Measurements from ENCODE around the gene ARHGEF10L. TPM values are rescaled to one million over a fixed set of nuclear protein-coding genes. Genes with fewer than 3 reads are reported as not detected.

Gene ARHGEF10L
- total RNA-seq, 2 experiments from 2014 or later = not detected

GRCh38 chr1:17588048-17588871, 48.8 kb downstream of the ARHGEF10L start:
- Mint-ChIP-seq H3K9me3 (no peaks in the 10 kb centered on the region), H3K27ac (no peak overlapping the region), H3K4me1 (ENCODE audit: low read depth) (no peaks in the 10 kb centered on the region), H3K27me3 (no peaks in the 10 kb centered on the region), H3K4me3 (no peak overlapping the region), H3K36me3 (ENCODE audit: low read depth) (no peaks in the 10 kb centered on the region)
- ATAC-seq = no peak
- ChIA-PET CTCF (no interaction called here), POLR2A (no interaction called here)
- TF ChIP-seq CTCF (IDR thresholded peaks at IDR 0.05) = no peak
- intact Hi-C loops (cut with micrococcal nuclease) = no loop called here
- DNase-seq = no peak

GRCh38 chr1:17591814-17592430, 52.4 kb downstream of the ARHGEF10L start:
- no peak for TF ChIP-seq CTCF (IDR thresholded peaks at IDR 0.05)
- Mint-ChIP-seq H3K27me3 (no peaks in the 10 kb centered on the region), H3K27ac (no peak overlapping the region), H3K9me3 (no peaks in the 10 kb centered on the region), H3K4me1 (ENCODE audit: low read depth) (no peaks in the 10 kb centered on the region), H3K36me3 (ENCODE audit: low read depth) (no peaks in the 10 kb centered on the region), H3K4me3 (no peak overlapping the region)
- ChIA-PET CTCF (interaction anchor here (1.2 kb wide), 1 partner anchor 15 kb away, joined by 5 read pairs; no protein-coding TSS in a partner anchor), POLR2A (no interaction called here)
- DNase-seq = no peak
- no peak for ATAC-seq
- intact Hi-C loops (cut with micrococcal nuclease) = no loop called here

- Mint-ChIP-seq H3K27ac (no peak overlapping the region), H3K4me3 (no peak overlapping the region), H3K9me3 (no peaks in the 10 kb centered on the region), H3K4me1 (ENCODE audit: low read depth) (no peaks in the 10 kb centered on the region), H3K27me3 (no peaks in the 10 kb centered on the region), H3K36me3 (ENCODE audit: low read depth) (no peaks in the 10 kb centered on the region)
- no peak for TF ChIP-seq CTCF (IDR thresholded peaks at IDR 0.05)
- ATAC-seq = no peak
- ChIA-PET POLR2A (no interaction called here), CTCF (no interaction called here)
- no peak for DNase-seq
- intact Hi-C loops (cut with micrococcal nuclease) = no loop called here
Observed at GRCh38 chr1:17594026-17594425, 54.5 kb downstream of the ARHGEF10L start.

GRCh38 chr1:17594690-17595601, 55.4 kb downstream of the ARHGEF10L start:
- H3K27me3 Mint-ChIP-seq = no peaks in the 10 kb centered on the region
- H3K27ac Mint-ChIP-seq = no peak overlapping the region
- no peak for TF ChIP-seq CTCF (IDR thresholded peaks at IDR 0.05)
- H3K4me3 Mint-ChIP-seq = no peak overlapping the region
- no peaks in the 10 kb centered on the region for H3K36me3 Mint-ChIP-seq (ENCODE audit: low read depth)
- intact Hi-C loops (cut with micrococcal nuclease) = no loop called here
- DNase-seq (no peak), ATAC-seq (no peak)
- POLR2A ChIA-PET = no interaction called here
- H3K4me1 Mint-ChIP-seq (ENCODE audit: low read depth) = no peaks in the 10 kb centered on the region
- H3K9me3 Mint-ChIP-seq = no peaks in the 10 kb centered on the region
- CTCF ChIA-PET = no interaction called here

All from activated CD8-positive, alpha-beta T cell treated with anti-CD3 and anti-CD28 coated beads for 36 hours (primary cell).